H1 (cell line): ENCODE measurements around the gene GXYLT2. TPM values are rescaled to one million over a fixed set of nuclear protein-coding genes. Genes with fewer than 3 reads are reported as not detected.

Experiments
- CTCF ChIA-PET: fragments of 300-600 bp; sonication (Branson Sonifier 250); formaldehyde crosslinking; loops from one replicate; lab custom pipeline; 2021; ENCODE audit not compliant: partially characterized antibody; lab: Charles Lee
- POLR2A ChIA-PET: fragments of 300-600 bp; sonication (Branson Sonifier 250); formaldehyde crosslinking; loops from one replicate; lab custom pipeline; 2021; ENCODE audit warnings: inconsistent platforms; ENCODE audit not compliant: partially characterized antibody; lab: Charles Lee
- DNase-seq, 2 experiments: peaks; one replicate each; pipeline versions ENCODE4 v3.0.0 to v3.0.0-alpha.2; 2010 to 2022; ENCODE audit warnings: low spot score in 2 of 2, low read depth in 1 of 2, mixed read lengths in 1 of 2
- FAIRE-seq: peaks from 2 replicates; lab custom pipeline; 2011; peaks lifted over from hg19 to GRCh38; lab: Jason Lieb, UNC
- H2AFZ ChIP-seq: 2 replicates; pipeline ENCODE4 v1.8.1; 2012; ENCODE audit warnings: low read length, inconsistent platforms
- H2AK5ac ChIP-seq: 2 replicates; pipeline ENCODE4 v1.6.1; 2013; ENCODE audit warnings: low read depth, low read length
- H2BK120ac ChIP-seq: replicated peaks from 2 replicates; pipeline ENCODE3; 2013; ENCODE audit warnings: low read depth, low read length, inconsistent platforms
- H2BK12ac ChIP-seq: 2 replicates; pipeline ENCODE4 v1.6.1; 2013; ENCODE audit warnings: low read depth, low read length
- H2BK15ac ChIP-seq: 2 replicates; pipeline ENCODE4 v1.6.1; 2013; ENCODE audit warnings: low read length
- H2BK20ac ChIP-seq: 2 replicates; pipeline ENCODE4 v1.6.1; 2013; ENCODE audit warnings: low read length
- H2BK5ac ChIP-seq: 2 replicates; pipeline ENCODE4 v1.6.1; 2013; ENCODE audit warnings: low read depth, low read length
- H3K14ac ChIP-seq: 2 replicates; pipeline ENCODE4 v1.6.1; 2013; ENCODE audit warnings: inconsistent platforms; ENCODE audit not compliant: insufficient read length
- H3K18ac ChIP-seq: 2 replicates; pipeline ENCODE4 v1.6.1; 2013; ENCODE audit warnings: low read length; ENCODE audit errors: extremely low read depth
- H3K23ac ChIP-seq: 2 replicates; pipeline ENCODE4 v1.6.1; 2013; ENCODE audit warnings: inconsistent platforms; ENCODE audit not compliant: insufficient read length
- H3K23me2 ChIP-seq: 2 replicates; pipeline ENCODE4 v1.6.1; 2013; ENCODE audit warnings: low read depth, low read length
- H3K27ac ChIP-seq: 2 replicates; pipeline ENCODE4 v1.6.1; 2011; ENCODE audit warnings: low read depth, low read length, inconsistent platforms
- H3K27me3 ChIP-seq, 4 experiments: replicated peaks in 1 of 4; 1 replicate in 1 of 4; 2 replicates in 3 of 4; pipeline versions ENCODE4 v1.6.1 to v1.8.1; 2011 to 2013; ENCODE audit warnings: low read length in 3 of 4, mild to moderate bottlenecking in 3 of 4, inconsistent platforms in 2 of 4, mixed read lengths in 2 of 4, moderate library complexity in 1 of 4; ENCODE audit not compliant: control insufficient read depth in 3 of 4, insufficient read depth in 3 of 4; ENCODE audit errors: extremely low read depth in 1 of 4
- H3K36me3 ChIP-seq, 4 experiments: 2 replicates each; pipeline versions ENCODE4 v1.6.1 to v1.8.1; 2011 to 2013; ENCODE audit warnings: mild to moderate bottlenecking in 4 of 4, low read length in 3 of 4, moderate library complexity in 2 of 4, control low read depth in 1 of 4, inconsistent platforms in 1 of 4; ENCODE audit not compliant: insufficient read depth in 4 of 4, control insufficient read depth in 2 of 4
- H3K4ac ChIP-seq: replicated peaks from 2 replicates; pipeline ENCODE3; 2013; ENCODE audit warnings: low read length, low read depth, mixed read lengths, inconsistent platforms; ENCODE audit not compliant: insufficient read length
- H3K4me1 ChIP-seq, 4 experiments: replicated peaks in 1 of 4; 1 replicate in 1 of 4; 2 replicates in 3 of 4; pipeline versions ENCODE4 v1.6.1 to v1.8.1; 2011 to 2013; ENCODE audit warnings: low read length in 3 of 4, inconsistent platforms in 2 of 4, mixed read lengths in 1 of 4; ENCODE audit not compliant: insufficient read depth in 4 of 4, control insufficient read depth in 3 of 4
- H3K4me2 ChIP-seq, 2 experiments: 2 replicates each; pipeline versions ENCODE4 v1.6.1 to v1.8.1; 2011 to 2013; ENCODE audit warnings: low read depth in 2 of 2, low read length in 2 of 2, control low read depth in 1 of 2, inconsistent platforms in 1 of 2, mild to moderate bottlenecking in 1 of 2; ENCODE audit not compliant: insufficient read depth in 1 of 2
- H3K4me3 ChIP-seq, 4 experiments: fragments of 200-600, 300-600 bp in 1 of 4; sonication (generic), shearing (Covaris generic), sonication (Bioruptor Twin) in 1 of 4; 2 replicates each; pipeline versions ENCODE4 v1.5.1 to v1.8.1; 2011 to 2016; ENCODE audit warnings: low read length in 4 of 4, low read depth in 3 of 4, control low read depth in 2 of 4, inconsistent platforms in 2 of 4, mild to moderate bottlenecking in 2 of 4, mixed read lengths in 1 of 4, moderate library complexity in 1 of 4; ENCODE audit not compliant: insufficient read depth in 2 of 4; ENCODE audit errors: extremely low read depth in 1 of 4
- H3K56ac ChIP-seq: replicated peaks from 2 replicates; pipeline ENCODE3; 2013; ENCODE audit warnings: low read depth, mild to moderate bottlenecking, mixed read lengths, low read length, inconsistent platforms; ENCODE audit not compliant: insufficient read length
- H3K79me1 ChIP-seq: 2 replicates; pipeline ENCODE4 v1.6.1; 2013; ENCODE audit warnings: low read depth, low read length, control low read depth
- H3K79me2 ChIP-seq, 2 experiments: 2 replicates each; pipeline versions ENCODE4 v1.6.1 to v1.8.1; 2012 to 2013; ENCODE audit warnings: low read length in 2 of 2, mild to moderate bottlenecking in 2 of 2, inconsistent platforms in 1 of 2; ENCODE audit not compliant: insufficient read depth in 2 of 2, control insufficient read depth in 1 of 2
- H3K9ac ChIP-seq, 4 experiments: replicated peaks in 1 of 4; 1 replicate in 1 of 4; 2 replicates in 3 of 4; pipeline versions ENCODE4 v1.6.1 to v1.8.1; 2011 to 2013; ENCODE audit warnings: low read depth in 3 of 4, low read length in 3 of 4, control low read depth in 2 of 4, mild to moderate bottlenecking in 2 of 4, moderate library complexity in 2 of 4, inconsistent platforms in 1 of 4; ENCODE audit errors: extremely low read depth in 1 of 4
- H3K9me3 ChIP-seq, 2 experiments: 2 replicates each; pipeline versions ENCODE4 v1.6.1 to v1.8.1; 2012 to 2013; ENCODE audit warnings: mild to moderate bottlenecking in 2 of 2, moderate library complexity in 2 of 2, control low read depth in 1 of 2, inconsistent platforms in 1 of 2, low read depth in 1 of 2, low read length in 1 of 2, mixed read lengths in 1 of 2; ENCODE audit not compliant: insufficient read depth in 2 of 2
- H4K20me1 ChIP-seq, 2 experiments: replicated peaks in 1 of 2; 2 replicates each; pipeline versions ENCODE3 to v1.8.1; 2011 to 2013; ENCODE audit warnings: inconsistent platforms in 2 of 2, low read length in 2 of 2, mild to moderate bottlenecking in 1 of 2; ENCODE audit not compliant: insufficient read depth in 2 of 2, control insufficient read depth in 1 of 2
- H4K5ac ChIP-seq: 2 replicates; pipeline ENCODE4 v1.6.1; 2013; ENCODE audit warnings: low read length, low read depth, mixed read lengths, inconsistent platforms; ENCODE audit not compliant: insufficient read length
- H4K8ac ChIP-seq: 2 replicates; pipeline ENCODE4 v1.8.0; 2013; ENCODE audit warnings: mild to moderate bottlenecking, moderate library complexity, low read length, inconsistent platforms; ENCODE audit not compliant: insufficient read depth; ENCODE audit errors: extremely low read depth
- H4K91ac ChIP-seq: replicated peaks from 2 replicates; pipeline ENCODE3; 2013; ENCODE audit warnings: low read length, mixed read lengths, inconsistent platforms; ENCODE audit not compliant: insufficient read length
- CREB1 ChIP-seq: IDR thresholded peaks from 2 replicates; pipeline ENCODE4 v1.6.1; 2012; ENCODE audit warnings: inconsistent platforms
- NANOG ChIP-seq: IDR thresholded peaks from 2 replicates; pipeline ENCODE4 v1.6.1; 2011; ENCODE audit warnings: low read length, low read depth, mild to moderate bottlenecking, inconsistent platforms; ENCODE audit not compliant: insufficient read depth, poor library complexity, severe bottlenecking
- SP2 ChIP-seq: IDR thresholded peaks from 2 replicates; pipeline ENCODE4 v1.6.1; 2012; ENCODE audit warnings: mild to moderate bottlenecking, low read length, inconsistent platforms
- whole genome bisulfite sequencing, 2 experiments: shearing (Covaris generic) in 1 of 2; methylation state at CpG; one replicate each; pipeline versions ENCODE4 v1.1.6 to v1.1.7; 2013 to 2015; ENCODE audit warnings: low lambda C conversion rate in 2 of 2, mixed read lengths in 2 of 2, inconsistent platforms in 1 of 2, low coverage in 1 of 2, missing lambda C conversion rate in 1 of 2; ENCODE audit not compliant: insufficient replicate concordance in 2 of 2, insufficient coverage in 1 of 2, insufficient read length in 1 of 2; ENCODE audit errors: extremely low coverage in 1 of 2, missing lambda C conversion rate in 1 of 2; 5-methylcytosine and 5-hydroxymethylcytosine counted together
- polyA plus RNA-seq, 7 experiments: library from polyadenylated mRNA; depleted of rRNA in 3 of 7; stranded (reverse) in 5 of 7; unstranded in 2 of 7; fragments of >200 nt in 5 of 7; fragments of 200-250 nt in 2 of 7; gene quantifications; 1 replicate in 5 of 7; 2 replicates in 1 of 7; 4 replicates in 1 of 7; pipeline versions ENCODE4 v1.2.1 to v1.2.3, GENCODE V29; 2011 to 2013; ENCODE audit warnings: missing spikeins in 2 of 7, mixed read lengths in 2 of 7
- total RNA-seq: library from RNA; stranded (reverse); fragmentation: NEBNext Ultra II Directional; extraction: Animal tissue kit (Norgen Biotek cat#: 25700); gene quantifications from 2 replicates; pipeline ENCODE4 v1.2.1, GENCODE V29; 2021
- TF ChIP-seq, protein P1 (sequence below): IDR thresholded peaks from 2 replicates; pipeline ENCODE4 v1.6.1; 2012; ENCODE audit warnings: low read length, inconsistent platforms

Gene GXYLT2
- total and polyA plus RNA-seq, 2 of the 8 experiments (the other 6 are each of a cell fraction or from before 2014, with no cell fraction given): 1.8 to 5.6 TPM

DNA sequence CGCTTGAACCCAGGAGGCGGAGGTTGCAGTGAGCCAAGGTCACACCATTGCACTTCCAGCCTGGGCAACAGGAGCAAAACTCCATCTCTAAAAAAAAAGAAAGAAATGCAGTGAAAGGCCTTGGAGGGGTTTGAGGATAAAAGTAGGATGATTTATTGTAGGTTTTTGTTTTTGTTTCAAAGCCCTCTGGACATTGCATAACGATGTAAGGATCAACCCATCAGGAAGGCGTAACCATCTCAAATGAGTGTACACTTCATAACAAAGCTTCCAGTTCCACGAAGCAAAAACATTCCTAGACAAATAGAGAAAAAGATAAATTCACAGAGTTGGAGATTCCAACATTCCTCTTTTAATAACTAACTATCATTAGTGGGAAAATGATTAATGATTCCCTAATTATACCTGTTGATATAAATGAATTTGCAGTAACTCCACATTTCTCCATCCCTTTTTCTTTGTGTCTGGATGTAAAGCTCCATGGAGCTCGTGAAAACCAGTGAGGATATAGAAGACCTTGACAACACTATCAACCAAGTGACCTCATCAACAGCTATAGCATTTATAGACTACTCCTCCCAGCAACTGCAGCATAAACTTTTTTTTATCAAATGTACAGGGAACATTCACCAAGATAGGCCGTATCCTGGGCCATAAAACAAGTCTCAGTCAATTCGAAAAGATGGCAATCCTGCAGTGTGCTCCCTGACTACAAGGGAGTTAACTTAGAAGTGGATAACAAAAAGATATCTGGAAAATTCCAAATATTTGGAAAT lies 60.1 kb downstream of the GXYLT2 start:
- Histone ChIP-seq H4K91ac (no peak overlapping the region), H3K23ac (no peak overlapping the region), H3K79me2 (no peaks in the 10 kb centered on the region), H4K20me1 (no peaks in the 10 kb centered on the region), H3K27ac (no peak overlapping the region), H3K9ac (no peak overlapping the region), H4K5ac (no peak overlapping the region), H2BK12ac (no peak overlapping the region), H2BK5ac (no peak overlapping the region), H2BK120ac (no peak overlapping the region), H2BK20ac (no peak overlapping the region), H3K9me3 (no peaks in the 10 kb centered on the region), H3K4ac (no peak overlapping the region), H3K4me3 (no peak overlapping the region), H3K14ac (no peak overlapping the region), H3K23me2 (no peaks in the 10 kb centered on the region), H3K18ac (no peak overlapping the region), H2AK5ac (no peak overlapping the region), H4K8ac (no peak overlapping the region), H3K4me2 (no peak overlapping the region), H2BK15ac (no peak overlapping the region), H3K4me1 (peaks cover 0 to 6% (median 4%) of the 10 kb centered on the region in 4 experiments; a peak in 4 of 7 replicates), H3K27me3 (no peaks in the 10 kb centered on the region), H3K36me3 (no peaks in the 10 kb centered on the region), H3K79me1 (no peaks in the 10 kb centered on the region), H3K56ac (no peak overlapping the region), H2AFZ (no peak overlapping the region)
- TF ChIP-seq NANOG: no peak
- TF ChIP-seq CREB1: no peak
- TF ChIP-seq, protein P1, sequence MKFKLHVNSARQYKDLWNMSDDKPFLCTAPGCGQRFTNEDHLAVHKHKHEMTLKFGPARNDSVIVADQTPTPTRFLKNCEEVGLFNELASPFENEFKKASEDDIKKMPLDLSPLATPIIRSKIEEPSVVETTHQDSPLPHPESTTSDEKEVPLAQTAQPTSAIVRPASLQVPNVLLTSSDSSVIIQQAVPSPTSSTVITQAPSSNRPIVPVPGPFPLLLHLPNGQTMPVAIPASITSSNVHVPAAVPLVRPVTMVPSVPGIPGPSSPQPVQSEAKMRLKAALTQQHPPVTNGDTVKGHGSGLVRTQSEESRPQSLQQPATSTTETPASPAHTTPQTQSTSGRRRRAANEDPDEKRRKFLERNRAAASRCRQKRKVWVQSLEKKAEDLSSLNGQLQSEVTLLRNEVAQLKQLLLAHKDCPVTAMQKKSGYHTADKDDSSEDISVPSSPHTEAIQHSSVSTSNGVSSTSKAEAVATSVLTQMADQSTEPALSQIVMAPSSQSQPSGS: no peak
- TF ChIP-seq SP2: no peak
- ChIA-PET POLR2A (no interaction called here), CTCF (interaction anchor here (1.1 to 2.0 kb wide), 2 partner anchors 10 to 11 kb away, joined by 3 to 6 read pairs; no protein-coding TSS in a partner anchor)
- 89% methylated on average over 8 of the region's 8 CpGs; no CpG with 5 or more reads in 1 of the 2 experiments for WGBS, 2 experiments
- FAIRE-seq (no peak), DNase-seq (no peak)
